SU-DHL-6 (cell line): Measurements from ENCODE around the gene CCNDBP1.
"Not testable (repeated sequence)": the region's sequence is repeated elsewhere in the genome, so short reads cannot be mapped to it uniquely, and the experiment has no call there.

ENCODE experiments used
- H2AFZ ChIP-seq: fragments of 200-600 bp; sonication (generic); 2 replicates; pipeline ENCODE4 v1.6.1; 2014; ENCODE audit warnings: low read depth, mild to moderate bottlenecking, moderate library complexity, mixed read lengths, antibody characterized with exemption, low read length; ENCODE audit not compliant: severe bottlenecking
- H3F3A ChIP-seq: fragments of 200-600 bp; shearing (Covaris generic); 2 replicates; pipeline ENCODE4 v1.6.0; 2016; ENCODE audit warnings: antibody characterized with exemption, mild to moderate bottlenecking; ENCODE audit not compliant: insufficient read depth
- H3K27ac ChIP-seq: fragments of 200-600 bp; sonication (generic); 2 replicates; pipeline ENCODE4 v1.5.1; 2016; ENCODE audit warnings: low read depth, mild to moderate bottlenecking, low read length, moderate library complexity, mixed read lengths
- H3K27me3 ChIP-seq: fragments of 200-600 bp; sonication (generic), shearing (Covaris generic); 2 replicates; pipeline ENCODE4 v1.6.0; 2014; ENCODE audit warnings: mild to moderate bottlenecking, low read length
- H3K36me3 ChIP-seq: fragments of 200-600 bp; sonication (generic); 2 replicates; pipeline ENCODE4 v1.6.1; 2014; ENCODE audit warnings: mild to moderate bottlenecking, low read length, mixed read lengths
- H3K4me2 ChIP-seq: fragments of 300-600, 200-600 bp; shearing (Covaris generic), sonication (generic); 2 replicates; pipeline ENCODE4 v1.6.0; 2014; ENCODE audit warnings: low read length, low read depth, mild to moderate bottlenecking; ENCODE audit not compliant: poor library complexity, severe bottlenecking
- H3K4me3 ChIP-seq: fragments of 200-600 bp; sonication (generic); 2 replicates; pipeline ENCODE4 v1.5.1; 2014; ENCODE audit warnings: antibody characterized with exemption, low read length, mild to moderate bottlenecking, mixed read lengths; ENCODE audit not compliant: insufficient read depth, poor library complexity, severe bottlenecking
- H3K79me2 ChIP-seq: fragments of 200-600 bp; sonication (generic); 2 replicates; pipeline ENCODE4 v1.6.1; 2014; ENCODE audit warnings: mild to moderate bottlenecking, low read length, moderate library complexity; ENCODE audit not compliant: insufficient read depth
- H3K9ac ChIP-seq: fragments of 200-600 bp; sonication (generic); 2 replicates; pipeline ENCODE4 v1.7.0; 2014; ENCODE audit warnings: mild to moderate bottlenecking, low read length
- H3K9me2 ChIP-seq: fragments of 200-600 bp; sonication (generic); replicated peaks from 2 replicates; pipeline ENCODE4 v1.6.1; 2014; ENCODE audit warnings: low read length; ENCODE audit not compliant: insufficient read depth
- H3K9me3 ChIP-seq: fragments of 200-600 bp; sonication (generic); 2 replicates; pipeline ENCODE4 v1.6.1; 2014; ENCODE audit warnings: low read length, mixed read lengths; ENCODE audit not compliant: insufficient read depth
- H4K20me1 ChIP-seq: fragments of 200-600 bp; sonication (generic); 2 replicates; pipeline ENCODE4 v1.6.1; 2014; ENCODE audit warnings: low read depth, mild to moderate bottlenecking, antibody characterized with exemption, low read length, moderate library complexity, mixed read lengths
- EZH2phosphoT487 ChIP-seq: fragments of 200-600 bp; sonication (generic), shearing (Covaris generic); conservative IDR thresholded peaks from 2 replicates; pipeline ENCODE4 v1.6.1; 2018; ENCODE audit warnings: mild to moderate bottlenecking, antibody characterized with exemption, low read length, moderate library complexity, mixed read lengths
- TF ChIP-seq, protein P1 (sequence below): fragments of 200-600 bp; sonication (generic); IDR thresholded peaks from one replicate; pipeline ENCODE4 v1.5.1; 2017; ENCODE audit warnings: antibody characterized with exemption, mild to moderate bottlenecking, low read length, moderate library complexity; ENCODE audit not compliant: insufficient read depth, poor library complexity, severe bottlenecking

The CCNDBP1 gene

DNA sequence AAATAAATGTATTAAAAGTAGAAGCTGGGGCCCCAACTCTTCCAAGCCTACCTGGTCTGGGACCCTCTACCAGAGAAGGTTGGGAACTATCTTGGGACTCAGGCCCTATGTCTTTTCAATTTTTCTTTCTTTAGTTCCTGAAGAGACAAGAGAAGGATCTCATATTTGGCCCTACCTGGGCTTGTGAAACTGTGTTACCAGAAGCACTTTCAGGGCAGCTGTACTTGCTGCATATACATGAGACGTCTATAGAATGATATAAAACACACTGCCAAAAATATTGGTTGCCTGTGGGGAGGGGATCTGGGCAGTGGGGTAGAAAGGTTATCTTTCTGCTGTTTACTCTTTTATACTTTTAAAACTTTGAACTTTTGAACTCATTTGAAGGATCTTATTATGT lies 36.2 kb downstream of the CCNDBP1 start:
- Histone ChIP-seq H3K4me2 (no peak overlapping the region), H2AFZ (no peak overlapping the region), H3K27ac (no peak overlapping the region), H3K9me2 (no peaks in the 10 kb centered on the region), H3K9ac (no peak overlapping the region), H3K36me3 (no peaks in the 10 kb centered on the region), H3K9me3 (no peaks in the 10 kb centered on the region), H3K27me3 (no peaks in the 10 kb centered on the region; the same call in 1 of the 2 replicates), H3K79me2 (no peaks in the 10 kb centered on the region), H4K20me1 (no peaks in the 10 kb centered on the region), H3F3A (no peaks in the 10 kb centered on the region), H3K4me3 (no peak overlapping the region)
- TF ChIP-seq, protein P1, sequence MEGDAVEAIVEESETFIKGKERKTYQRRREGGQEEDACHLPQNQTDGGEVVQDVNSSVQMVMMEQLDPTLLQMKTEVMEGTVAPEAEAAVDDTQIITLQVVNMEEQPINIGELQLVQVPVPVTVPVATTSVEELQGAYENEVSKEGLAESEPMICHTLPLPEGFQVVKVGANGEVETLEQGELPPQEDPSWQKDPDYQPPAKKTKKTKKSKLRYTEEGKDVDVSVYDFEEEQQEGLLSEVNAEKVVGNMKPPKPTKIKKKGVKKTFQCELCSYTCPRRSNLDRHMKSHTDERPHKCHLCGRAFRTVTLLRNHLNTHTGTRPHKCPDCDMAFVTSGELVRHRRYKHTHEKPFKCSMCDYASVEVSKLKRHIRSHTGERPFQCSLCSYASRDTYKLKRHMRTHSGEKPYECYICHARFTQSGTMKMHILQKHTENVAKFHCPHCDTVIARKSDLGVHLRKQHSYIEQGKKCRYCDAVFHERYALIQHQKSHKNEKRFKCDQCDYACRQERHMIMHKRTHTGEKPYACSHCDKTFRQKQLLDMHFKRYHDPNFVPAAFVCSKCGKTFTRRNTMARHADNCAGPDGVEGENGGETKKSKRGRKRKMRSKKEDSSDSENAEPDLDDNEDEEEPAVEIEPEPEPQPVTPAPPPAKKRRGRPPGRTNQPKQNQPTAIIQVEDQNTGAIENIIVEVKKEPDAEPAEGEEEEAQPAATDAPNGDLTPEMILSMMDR: no peak
- TF ChIP-seq EZH2phosphoT487: no peak

GRCh38 chr15:43225201-43225949 lies 40.2 kb downstream of the CCNDBP1 start:
- Histone ChIP-seq H3K9me2 (no peaks in the 10 kb centered on the region), H3K4me2 (no peak overlapping the region), H3K27me3 (no peaks in the 10 kb centered on the region; the same call in 1 of the 2 replicates), H4K20me1 (no peaks in the 10 kb centered on the region), H3K79me2 (no peaks in the 10 kb centered on the region), H2AFZ (no peak overlapping the region), H3K4me3 (no peak overlapping the region), H3F3A (no peaks in the 10 kb centered on the region), H3K36me3 (no peaks in the 10 kb centered on the region), H3K9ac (no peak overlapping the region), H3K27ac (no peak overlapping the region), H3K9me3 (no peaks in the 10 kb centered on the region)
- no peak for TF ChIP-seq EZH2phosphoT487
- TF ChIP-seq, protein P1: peak; percentile 65

- not testable (repeated sequence) for H3K4me3 ChIP-seq, H4K20me1 ChIP-seq, H3K9ac ChIP-seq, H3F3A ChIP-seq, H3K27me3 ChIP-seq, H3K79me2 ChIP-seq, H3K9me3 ChIP-seq, H3K36me3 ChIP-seq, H3K9me2 ChIP-seq, H2AFZ ChIP-seq, H3K27ac ChIP-seq, H3K4me2 ChIP-seq
These were observed 40.7 kb downstream of the CCNDBP1 start for GRCh38 chr15:43225950-43226255.

GRCh38 chr15:43226436-43227305 lies 41.5 kb downstream of the CCNDBP1 start:
- Histone ChIP-seq H3K9me3 (no peaks in the 10 kb centered on the region), H3K4me3 (no peak overlapping the region)

More at GRCh38 chr15:43226436-43227305, 41.5 kb downstream of the CCNDBP1 start:
- H3K79me2 ChIP-seq: no peaks in the 10 kb centered on the region
- H3K36me3 ChIP-seq: no peaks in the 10 kb centered on the region
- no peak overlapping the region for H3K27ac ChIP-seq
- no peaks in the 10 kb centered on the region for H3K9me2 ChIP-seq
- H3K9ac ChIP-seq: no peak overlapping the region
- no peak for TF ChIP-seq EZH2phosphoT487
- TF ChIP-seq, protein P1: no peak
- H3K27me3 ChIP-seq: no peaks in the 10 kb centered on the region; the same call in 1 of the 2 replicates
- H3K4me2 ChIP-seq: no peak overlapping the region
- no peaks in the 10 kb centered on the region for H3F3A ChIP-seq
- H2AFZ ChIP-seq: no peak overlapping the region
- H4K20me1 ChIP-seq: no peaks in the 10 kb centered on the region
